NCI-H526 (cell line): Measurements from ENCODE around the gene LCNL1.

Experiments used
- DNase-seq, 2 experiments: peaks; one replicate each; lab custom pipeline; 2025; lab: John Stamatoyannopoulos, UW

LCNL1 gene

DNA sequence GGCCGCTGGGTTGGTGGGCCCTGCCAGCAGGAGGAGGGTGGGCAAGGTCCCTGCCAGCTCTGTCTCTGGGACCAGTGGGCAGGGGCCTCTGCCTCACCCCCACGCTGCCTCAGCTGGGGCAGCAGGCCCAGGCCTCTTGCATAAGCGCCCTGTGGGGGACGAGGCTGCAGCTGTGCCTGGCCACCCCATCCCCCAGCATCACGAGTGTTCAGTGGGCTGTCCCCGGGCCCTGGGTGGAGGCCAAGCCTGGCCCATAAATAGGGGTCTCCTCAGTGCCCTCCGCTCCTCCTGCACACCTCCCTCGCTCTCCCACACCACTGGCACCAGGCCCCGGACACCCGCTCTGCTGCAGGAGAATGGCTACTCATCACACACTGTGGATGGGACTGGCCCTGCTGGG lies 5.6 kb upstream of the LCNL1 start, which contains the start of gene PTGDS:
PTGDS (plus strand) TSS at position 282 of the 400 bp plus-strand sequence; CDS start at position 357, 75 bp downstream.
- no peak for DNase-seq

DNA sequence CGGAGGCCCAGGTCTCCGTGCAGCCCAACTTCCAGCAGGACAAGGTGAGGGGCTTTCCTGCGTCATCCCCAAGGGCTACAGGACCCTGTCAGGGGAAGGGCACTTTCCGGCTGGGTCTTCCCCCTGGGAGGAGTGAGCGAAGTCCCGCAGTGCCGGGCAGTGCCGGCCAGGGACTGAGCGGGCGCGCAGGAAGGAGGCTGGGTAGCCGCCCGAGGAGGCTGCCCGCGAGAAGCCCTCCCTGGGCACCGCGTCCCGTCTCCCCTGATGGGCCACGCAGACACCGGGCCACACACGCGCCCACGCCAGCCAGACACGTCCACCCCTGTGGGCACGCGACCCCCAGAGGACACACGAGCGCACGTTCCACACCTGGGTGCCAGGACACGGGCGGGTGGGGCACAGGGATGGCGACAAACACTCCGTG lies 5.1 kb upstream of the LCNL1 start:
- no peak for DNase-seq

DNA sequence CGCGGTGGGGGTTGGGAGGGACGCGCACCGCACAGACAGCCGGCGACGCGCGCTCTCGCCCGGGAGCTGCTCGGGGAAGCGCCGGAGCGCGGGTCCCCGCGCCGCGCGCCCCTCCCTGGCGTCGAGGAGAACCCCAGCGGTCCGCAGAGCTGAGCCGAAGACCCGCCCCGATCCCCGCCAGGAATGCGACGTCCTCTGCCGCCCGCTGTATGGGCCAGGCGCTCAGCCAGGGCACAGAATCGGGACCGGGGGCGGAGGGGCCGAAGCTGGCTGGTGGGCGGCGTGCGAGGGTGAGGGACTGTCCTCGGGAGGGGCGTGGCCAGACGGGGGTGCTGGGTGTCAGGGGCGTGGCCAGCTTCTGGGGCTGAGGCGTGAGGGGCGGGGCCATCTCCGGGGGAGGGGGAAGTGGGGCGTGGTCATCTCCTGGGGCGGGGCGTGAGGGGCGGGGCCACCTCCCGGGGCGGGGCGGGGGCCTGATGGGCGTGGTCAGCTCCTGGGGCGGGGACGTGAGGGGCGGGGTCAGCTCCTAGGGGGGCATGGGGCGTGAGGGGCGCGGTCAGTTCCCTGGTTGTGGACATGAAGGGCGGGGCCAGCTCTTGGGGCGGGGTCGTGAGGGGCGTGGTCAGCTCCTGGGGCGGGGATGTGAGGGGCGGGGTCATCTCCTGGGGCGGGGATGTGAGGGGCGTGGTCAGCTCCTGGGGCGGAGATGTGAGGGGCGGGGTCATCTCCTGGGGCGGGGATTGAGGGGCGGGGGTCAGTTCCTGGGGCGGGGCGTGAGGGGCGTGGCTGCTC lies 4.5 kb upstream of the LCNL1 start:
- peak in 1 of 2 experiments; percentile 86 for DNase-seq

DNA sequence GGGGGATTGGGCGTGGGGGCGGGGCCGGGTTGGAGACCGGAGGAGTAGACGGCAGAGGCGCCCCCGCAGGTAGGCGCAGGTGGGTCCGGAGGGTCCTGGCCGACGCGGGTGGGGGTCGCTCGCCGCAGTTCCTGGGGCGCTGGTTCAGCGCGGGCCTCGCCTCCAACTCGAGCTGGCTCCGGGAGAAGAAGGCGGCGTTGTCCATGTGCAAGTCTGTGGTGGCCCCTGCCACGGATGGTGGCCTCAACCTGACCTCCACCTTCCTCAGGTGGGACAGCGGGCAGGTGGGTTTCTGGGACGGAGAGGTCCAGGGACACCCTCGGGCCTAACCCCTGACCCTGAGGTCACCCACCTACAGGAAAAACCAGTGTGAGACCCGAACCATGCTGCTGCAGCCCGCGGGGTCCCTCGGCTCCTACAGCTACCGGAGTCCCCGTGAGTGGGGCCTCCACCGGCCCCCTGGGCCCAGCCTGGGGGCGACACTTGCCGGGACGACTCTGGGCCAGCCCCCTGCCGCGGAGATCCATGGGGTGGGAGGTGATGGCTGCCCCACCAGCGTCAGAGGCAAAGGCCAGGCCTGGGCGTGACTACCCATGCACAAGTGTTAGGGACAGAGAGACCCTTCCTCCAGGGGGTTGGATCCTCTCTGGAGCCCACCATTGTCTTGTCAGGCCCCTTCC lies 3.8 kb upstream of the LCNL1 start:
- no peak for DNase-seq

DNA sequence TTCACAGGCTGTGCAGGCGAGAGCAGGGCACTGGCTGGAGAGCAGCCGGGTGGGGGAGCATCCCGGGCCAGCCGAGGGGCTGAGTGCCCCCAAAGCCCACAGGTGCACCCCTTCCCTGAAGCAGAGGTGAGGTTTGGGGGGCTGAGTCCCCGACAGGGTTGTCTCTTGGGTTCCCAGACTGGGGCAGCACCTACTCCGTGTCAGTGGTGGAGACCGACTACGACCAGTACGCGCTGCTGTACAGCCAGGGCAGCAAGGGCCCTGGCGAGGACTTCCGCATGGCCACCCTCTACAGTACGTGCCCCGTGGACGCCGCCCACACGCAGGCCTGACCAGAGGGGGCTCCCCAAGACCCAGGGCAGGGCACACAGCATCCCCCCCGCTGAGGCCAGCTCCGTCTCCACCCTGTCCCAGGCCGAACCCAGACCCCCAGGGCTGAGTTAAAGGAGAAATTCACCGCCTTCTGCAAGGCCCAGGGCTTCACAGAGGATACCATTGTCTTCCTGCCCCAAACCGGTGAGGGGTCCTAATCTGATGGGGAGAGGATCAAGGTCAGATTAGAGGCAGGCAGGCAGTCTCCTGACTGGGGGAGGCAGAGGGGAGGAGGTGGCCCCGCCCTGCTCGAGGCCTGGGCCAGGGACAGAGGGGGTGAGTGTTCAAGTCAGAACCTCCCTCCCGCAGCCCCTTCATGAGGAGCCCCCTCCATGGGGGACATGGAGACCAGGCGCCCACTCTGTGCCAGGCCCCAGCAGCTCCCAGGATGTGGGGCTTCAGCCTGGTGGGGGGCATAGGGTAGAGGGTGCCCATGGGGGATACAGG lies 2.8 kb upstream of the LCNL1 start:
- no peak for DNase-seq

DNA sequence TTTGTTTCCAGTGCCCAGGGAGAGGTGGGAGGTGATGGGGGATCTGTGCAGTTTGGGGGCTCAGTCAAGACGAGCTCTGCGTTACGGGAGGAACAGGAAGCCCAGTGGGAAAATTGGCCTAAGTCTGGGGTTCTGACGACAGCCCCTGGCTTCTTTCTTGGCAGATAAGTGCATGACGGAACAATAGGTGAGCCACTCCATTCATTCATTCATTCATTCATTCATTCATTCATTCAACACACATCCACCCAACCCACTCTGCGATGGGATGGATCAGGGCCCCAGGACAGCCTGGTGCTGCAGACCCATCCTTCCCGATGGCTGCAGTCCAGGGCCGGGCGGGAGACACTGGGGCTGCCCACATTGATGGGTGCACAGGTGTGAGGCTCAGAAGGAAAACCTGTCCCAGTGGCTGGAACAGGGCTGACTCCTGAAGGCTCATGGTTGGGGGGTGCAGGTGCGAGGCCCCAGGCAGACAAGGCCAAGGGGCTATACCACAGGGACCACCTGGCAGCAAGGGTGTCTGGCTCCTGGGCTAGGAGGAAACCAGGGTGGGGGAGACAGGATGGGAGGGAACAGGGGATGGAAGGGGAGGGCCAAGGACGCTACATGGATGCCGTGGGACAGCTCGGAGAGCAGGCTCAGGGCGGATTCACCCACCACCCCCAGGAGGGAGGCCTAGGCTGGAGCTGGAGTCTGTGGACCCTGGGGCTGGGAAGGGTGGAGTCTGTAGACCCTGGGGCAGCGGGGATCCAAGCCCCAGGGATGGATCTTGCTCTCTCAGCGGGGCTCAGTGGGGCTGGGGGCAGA lies 1.9 kb upstream of the LCNL1 start:
- DNase-seq, result no peak

DNA sequence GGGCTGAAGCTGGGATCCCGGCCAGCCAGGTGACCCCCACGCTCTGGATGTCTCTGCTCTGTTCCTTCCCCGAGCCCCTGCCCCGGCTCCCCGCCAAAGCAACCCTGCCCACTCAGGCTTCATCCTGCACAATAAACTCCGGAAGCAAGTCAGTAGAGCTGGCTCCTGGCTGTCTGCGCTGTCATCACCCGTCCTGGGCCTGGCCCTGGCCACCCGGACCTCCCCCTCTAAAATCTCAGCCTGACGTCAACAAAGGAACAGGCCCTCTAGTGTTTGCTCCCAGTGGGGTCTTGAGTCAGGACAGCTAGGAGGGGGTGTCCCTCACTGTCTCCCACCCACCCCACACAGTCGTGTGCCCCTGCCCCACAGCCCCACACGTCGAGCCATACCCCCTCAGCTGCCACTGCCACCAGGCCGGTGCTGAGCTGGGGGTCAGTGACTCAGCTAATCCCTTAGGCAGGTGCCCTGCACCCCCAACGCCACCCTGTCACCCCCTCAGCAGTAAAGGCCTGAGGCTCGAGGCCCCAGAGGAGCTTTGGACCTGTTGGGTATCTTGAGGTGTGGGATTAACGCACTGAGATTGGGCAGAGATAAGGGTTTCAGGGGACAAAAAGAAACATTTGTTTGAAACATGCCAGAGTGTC lies 1.1 kb upstream of the LCNL1 start:
- DNase-seq, result no peak

DNA sequence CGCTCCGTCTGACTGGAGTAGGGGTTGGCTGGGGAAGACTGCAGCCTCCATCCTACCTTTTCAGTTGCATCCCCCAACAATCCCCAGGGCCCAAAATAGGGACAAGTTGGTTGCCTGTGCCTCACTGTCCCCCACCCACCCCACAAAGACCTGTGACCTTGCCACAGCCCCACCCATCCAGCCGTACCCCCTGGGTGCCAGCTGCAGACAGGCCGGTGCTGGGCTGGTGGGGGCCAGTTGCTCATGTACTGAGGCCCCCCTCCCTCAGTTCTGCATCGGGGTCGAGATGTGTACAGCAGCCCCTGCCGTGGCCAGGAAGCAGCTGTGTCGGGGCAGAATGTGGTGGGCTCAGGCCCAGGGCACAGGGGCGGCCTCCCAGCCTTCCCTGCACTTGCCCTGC lies 374 bp downstream of the LCNL1 start:
- DNase-seq, result no peak

DNA sequence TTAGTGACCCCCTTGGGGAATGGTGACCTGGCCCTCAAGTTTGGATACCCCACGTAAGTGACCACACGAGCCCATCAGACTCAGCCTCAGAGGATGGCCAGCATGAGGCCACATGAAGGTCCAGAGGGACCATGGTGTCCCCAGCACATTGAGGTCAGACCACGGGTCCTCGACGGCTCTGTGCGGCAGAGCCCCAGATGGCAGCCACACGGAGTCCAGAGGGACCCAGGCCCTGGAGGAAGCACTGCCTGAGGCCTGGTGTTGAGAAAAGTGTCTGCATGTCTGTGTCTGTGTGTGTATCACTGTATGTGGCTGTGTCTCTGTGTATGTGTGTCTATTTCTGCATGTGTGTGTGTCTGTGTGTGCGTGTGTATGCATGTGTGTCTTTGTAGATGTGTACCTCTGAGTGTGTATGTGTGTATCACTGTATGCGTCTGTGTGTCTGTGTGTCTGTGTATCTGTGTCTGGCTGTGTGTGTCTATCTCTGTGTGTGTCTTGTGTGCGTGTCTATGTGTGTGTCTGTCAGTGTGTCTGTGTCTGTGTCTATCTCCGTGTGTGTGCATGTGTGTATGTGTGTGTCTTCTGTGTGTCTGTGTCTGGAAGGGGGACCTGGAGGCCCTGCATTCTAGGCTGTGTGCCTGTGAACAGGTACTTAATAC lies 992 bp downstream of the LCNL1 start:
- no peak for DNase-seq

DNA sequence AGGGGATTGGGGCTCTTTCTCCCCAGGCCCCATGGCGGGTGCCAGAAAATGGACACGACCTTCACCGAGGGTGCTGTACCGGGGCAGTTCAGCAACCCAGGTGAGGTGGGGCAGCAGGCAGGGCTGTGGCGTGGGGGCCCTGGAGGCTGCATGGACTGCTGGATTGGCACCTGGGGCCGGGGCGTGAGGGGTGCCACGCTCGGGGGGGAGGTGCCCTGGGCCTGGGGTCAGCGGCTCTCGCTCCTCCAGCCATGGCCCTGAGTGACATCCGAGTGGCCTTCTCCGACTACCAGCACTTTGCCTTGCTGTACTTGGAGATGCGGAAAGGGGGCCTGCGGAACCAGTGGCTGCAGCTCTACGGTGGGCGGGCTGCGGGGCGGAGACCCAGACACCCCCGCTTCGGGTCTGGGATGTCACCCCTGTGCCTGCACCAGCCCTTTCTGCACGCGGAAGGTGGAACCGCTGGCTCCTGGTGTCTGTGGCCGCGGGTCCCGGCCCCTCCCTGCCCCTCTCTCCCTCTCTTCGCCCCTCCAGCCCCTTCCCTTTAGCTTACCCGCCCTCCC lies 1.8 kb downstream of the LCNL1 start:
- DNase-seq, result no peak

DNA sequence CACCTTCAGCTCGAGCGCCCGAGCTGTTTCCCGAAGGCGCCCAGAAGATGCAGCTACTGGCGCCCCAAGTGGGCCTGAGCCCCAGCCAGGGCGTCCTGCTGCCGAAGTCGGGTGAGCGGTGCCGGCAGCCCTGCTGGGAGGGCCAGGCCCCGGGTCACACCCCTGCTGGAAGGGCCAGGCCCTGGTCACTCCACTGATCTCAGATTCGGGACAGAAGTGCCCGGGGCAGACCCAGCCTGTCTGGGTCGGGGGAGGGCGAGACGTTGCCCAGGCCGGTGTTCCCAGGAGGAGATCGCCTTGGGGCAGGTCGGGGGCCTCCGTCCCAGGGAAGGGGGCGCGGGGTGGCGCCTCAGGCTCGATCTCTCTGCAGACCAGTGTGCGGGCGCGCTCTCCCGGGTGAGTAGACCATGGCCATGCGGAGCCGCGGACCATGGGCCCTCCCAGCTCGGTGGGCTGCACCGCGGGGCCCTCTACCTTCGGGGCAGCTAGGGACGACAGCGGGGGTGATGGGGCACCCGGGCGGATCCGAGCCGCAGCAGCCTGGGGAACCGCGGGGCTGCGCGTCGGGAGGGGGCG lies 2.3 kb downstream of the LCNL1 start:
- no peak for DNase-seq

DNA sequence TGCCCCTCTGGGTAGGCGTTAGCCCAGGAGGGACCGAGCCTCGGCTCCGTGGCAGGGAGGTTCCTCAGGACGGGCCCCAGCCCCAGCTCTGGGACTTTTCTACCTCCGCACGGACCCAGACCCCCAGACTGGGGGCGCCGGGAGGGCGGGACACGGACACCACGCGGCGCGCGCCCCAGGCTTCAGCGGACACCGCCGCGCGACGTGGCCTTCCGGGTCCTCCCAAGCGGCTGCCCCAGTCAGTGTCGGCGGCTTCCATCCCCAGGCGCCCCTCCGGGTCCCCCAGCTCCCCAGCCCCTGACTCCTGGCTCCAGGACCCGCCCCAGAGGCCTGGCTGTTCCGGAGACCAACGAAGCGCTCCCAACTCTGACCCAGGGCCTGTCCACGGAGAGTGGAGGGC lies 3.1 kb downstream of the LCNL1 start:
- DNase-seq, result no peak

DNA sequence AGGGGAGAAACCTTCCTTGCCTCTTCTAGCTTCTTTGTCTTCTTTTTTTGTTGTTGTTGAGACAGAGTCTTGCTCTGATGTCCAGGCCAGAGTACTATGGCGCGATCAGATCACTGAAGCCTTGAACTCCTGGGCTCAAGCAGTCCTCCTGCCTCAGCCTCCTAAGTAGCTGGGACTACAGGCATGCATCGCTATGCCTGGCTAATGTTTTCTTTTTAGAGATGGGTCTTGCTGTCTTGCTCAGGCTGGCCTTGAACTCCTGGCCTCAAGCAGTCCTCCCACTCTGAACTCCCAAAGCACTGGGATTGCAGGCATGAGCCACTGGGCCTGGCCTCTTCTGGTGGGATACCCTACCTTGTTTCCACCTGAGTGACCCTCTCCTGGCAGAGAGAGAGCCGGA lies 6.1 kb downstream of the LCNL1 start:
- no peak for DNase-seq

DNA sequence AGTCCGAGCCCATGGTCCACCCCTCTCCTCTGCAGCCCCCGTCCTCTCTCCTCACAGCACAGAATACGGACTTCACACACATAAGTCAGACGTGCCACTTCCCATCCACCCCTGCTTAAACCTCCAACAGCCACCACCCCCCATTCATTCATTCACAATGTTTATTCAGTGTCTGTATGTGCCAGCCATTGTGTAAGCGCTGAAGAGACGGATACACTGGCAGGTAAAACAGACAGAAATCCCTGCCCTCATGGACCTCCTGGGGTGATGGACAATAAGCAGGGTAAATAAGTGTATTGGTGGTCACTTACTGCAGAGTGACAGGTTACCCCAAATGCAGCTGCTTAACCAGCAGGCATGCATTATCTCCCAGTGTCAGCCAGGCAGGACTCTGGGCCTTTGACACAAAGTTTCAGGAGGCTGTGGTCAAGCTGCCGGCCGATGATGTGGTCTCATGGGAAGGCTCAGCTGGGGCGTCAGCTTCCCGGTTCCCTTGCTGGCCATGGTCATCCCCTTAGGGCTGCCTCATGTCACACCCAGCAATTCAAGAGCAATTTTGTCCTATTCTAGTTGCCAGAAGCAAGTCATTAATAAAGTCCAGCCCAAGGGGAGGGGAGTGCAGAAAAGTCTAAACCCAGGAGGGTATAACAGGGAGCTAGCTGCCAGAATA lies 7.6 kb downstream of the LCNL1 start:
- no peak for DNase-seq

DNA sequence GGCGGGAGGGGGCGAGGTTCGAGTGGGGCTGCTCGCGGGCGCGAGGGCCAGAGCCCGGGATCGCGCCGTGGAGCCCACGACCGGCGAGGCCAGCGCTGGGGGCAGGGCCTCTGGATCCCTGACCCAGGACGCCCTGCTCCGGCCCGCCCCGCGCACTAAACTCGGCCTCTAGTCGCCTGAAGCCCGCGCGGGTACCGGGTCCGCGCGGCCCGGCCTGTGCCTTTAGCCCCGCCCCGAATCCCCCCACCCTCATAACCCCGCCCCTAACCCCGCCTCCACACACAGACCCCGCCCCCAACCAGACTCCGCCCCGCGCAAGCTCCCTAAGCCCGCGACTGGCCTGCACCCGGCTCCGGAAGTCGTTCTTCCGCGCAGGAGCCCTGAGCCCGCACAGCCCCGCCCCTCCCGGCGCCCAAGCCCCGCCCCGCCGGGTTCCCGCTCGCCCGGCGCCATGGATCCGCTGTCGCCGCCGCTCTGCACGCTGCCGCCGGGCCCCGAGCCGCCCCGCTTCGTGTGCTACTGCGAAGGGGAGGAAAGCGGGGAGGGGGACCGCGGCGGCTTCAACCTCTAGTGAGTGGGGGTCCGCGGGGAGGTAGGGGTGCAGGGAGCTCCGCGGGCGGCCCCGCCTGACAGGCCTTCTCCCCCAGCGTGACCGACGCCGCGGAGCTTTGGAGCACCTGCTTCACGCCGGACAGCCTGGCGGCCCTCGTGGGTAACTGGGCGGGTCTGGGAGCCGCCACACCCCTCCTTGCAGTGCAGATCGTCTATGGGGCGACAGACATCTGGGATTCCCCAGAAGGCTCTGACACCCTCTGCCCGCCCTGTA lies 9.4 kb downstream of the LCNL1 start, which contains the start of gene PAXX:
PAXX (plus strand) TSS at position 430 of the 826 bp plus-strand sequence; CDS start at position 452, 22 bp downstream.
- DNase-seq, result peak; percentile 52 to 91

DNA sequence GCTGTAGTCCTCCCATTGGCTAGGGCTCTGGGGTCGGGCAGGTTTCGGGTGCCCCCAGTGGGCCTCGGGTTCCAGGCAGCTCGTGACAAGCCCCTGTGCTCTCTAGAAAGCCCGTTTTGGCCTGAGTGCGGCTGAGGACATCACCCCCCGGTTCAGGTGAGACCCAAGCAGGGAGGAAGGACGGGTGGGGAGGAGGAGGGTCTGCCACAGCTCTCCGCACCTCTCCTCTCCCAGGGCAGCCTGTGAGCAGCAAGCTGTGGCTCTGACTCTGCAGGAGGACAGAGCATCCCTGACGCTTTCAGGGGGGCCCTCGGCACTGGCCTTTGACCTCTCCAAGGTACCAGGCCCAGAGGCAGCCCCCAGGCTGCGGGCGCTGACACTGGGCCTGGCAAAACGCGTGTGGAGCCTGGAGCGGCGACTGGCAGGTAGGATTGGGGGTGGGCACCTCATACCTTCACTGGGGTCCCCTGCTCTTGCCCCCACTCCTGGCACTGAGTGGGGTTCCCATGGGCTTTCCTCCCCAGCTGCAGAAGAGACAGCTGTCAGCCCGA lies 10.1 kb downstream of the LCNL1 start:
- no peak for DNase-seq

DNA sequence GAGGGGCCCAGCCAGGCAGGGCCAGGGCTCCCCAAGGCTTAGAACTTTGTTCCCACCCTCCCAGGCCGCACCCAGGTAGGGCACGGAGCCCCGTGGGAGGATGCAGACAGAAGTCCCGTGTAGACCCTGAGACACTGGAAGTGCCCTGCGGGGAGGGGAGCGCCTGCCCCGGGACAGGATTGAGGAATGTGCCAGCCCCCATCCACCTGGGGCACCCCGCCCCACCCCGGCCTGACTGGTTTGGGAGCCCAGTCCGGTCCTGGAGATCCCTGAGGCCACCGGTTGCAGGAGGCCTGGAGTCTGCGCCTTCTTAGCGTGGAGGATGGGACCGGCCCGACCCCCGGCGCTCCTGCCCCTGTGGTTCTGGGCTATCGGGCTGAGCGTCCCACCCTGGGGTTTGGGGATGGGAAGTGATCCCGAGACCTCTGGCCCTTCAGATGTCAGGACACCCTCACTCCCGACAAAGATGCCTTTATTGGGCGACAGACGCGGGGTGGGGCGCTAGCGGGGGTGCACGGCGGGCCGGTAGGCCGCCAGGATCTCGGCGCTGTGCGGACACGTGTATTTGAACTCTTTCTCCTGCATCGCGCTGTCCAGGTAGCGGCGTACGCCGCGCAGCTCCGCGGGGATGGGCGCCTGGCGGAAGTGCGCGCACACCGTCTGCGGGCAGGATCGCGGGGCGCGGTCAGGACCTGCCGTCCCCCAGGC lies 11.5 kb downstream of the LCNL1 start:
- DNase-seq, result no peak

DNA sequence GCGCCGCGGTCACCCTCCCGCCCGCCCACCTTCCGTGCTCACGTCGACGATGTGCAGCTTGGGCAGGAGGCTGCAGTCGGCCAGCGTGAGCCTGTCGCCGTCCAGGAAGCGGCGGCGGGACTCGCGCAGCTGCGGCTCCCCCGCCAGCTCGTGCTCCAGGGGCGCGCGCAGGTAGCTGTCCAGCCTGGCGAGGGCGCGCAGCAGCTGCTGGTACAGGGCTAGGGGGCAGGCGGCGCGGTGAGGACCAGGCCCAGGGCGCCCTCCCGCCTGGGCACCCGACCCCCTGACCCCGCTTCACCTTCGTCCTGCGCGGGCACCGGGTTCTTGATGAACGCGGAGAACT lies 12.1 kb downstream of the LCNL1 start:
- no peak for DNase-seq
